Mucosa of stomach (tissue), 1 donor: Measurements from ENCODE around the gene ANKRD55.
"Not testable (repeated sequence)": the region's sequence is repeated elsewhere in the genome, so short reads cannot be mapped to it uniquely, and the experiment has no call there.

Experiments
- H3K27me3 ChIP-seq: one replicate; pipeline ENCODE4 v1.7.0; 2013; ENCODE audit warnings: mild to moderate bottlenecking, low read length; ENCODE audit not compliant: control insufficient read depth, insufficient read depth
- H3K36me3 ChIP-seq: one replicate; pipeline ENCODE4 v1.7.0; 2013; ENCODE audit warnings: low read length; ENCODE audit not compliant: control insufficient read depth, insufficient read depth
- H3K4me1 ChIP-seq: one replicate; pipeline ENCODE4 v1.7.0; 2013; ENCODE audit warnings: mild to moderate bottlenecking, low read length; ENCODE audit not compliant: control insufficient read depth, insufficient read depth
- H3K4me3 ChIP-seq: one replicate; pipeline ENCODE4 v1.7.0; 2013; ENCODE audit warnings: low read length
- H3K9ac ChIP-seq: one replicate; pipeline ENCODE4 v1.7.0; 2013; ENCODE audit warnings: mild to moderate bottlenecking, low read length, moderate library complexity
- H3K9me3 ChIP-seq: one replicate; pipeline ENCODE4 v1.7.0; 2013; ENCODE audit warnings: mild to moderate bottlenecking, low read length, moderate library complexity; ENCODE audit not compliant: control insufficient read depth
- donor health status: Pancreatic carcinoma.

Gene ANKRD55

GRCh38 chr5:56126487-56127179 is 106.5 kb downstream of the ANKRD55 start:
- H3K36me3 ChIP-seq = no peaks in the 10 kb centered on the region
- H3K27me3 ChIP-seq = no peaks in the 10 kb centered on the region
- no peak overlapping the region for H3K4me3 ChIP-seq
- peaks cover 6% of the 10 kb centered on the region for H3K4me1 ChIP-seq
- H3K9ac ChIP-seq = no peak overlapping the region
- H3K9me3 ChIP-seq = no peaks in the 10 kb centered on the region

- H3K27me3 ChIP-seq = no peaks in the 10 kb centered on the region
- H3K9me3 ChIP-seq = no peaks in the 10 kb centered on the region
- peaks cover 6% of the 10 kb centered on the region for H3K4me1 ChIP-seq
- H3K9ac ChIP-seq = no peak overlapping the region
- H3K4me3 ChIP-seq = no peak overlapping the region
- H3K36me3 ChIP-seq = no peaks in the 10 kb centered on the region
Observed at GRCh38 chr5:56123531-56124243, 109.4 kb downstream of the ANKRD55 start.

GRCh38 chr5:56122360-56122985 is 110.7 kb downstream of the ANKRD55 start:
- not testable (repeated sequence) for H3K36me3 ChIP-seq, H3K27me3 ChIP-seq, H3K4me3 ChIP-seq, H3K9me3 ChIP-seq, H3K4me1 ChIP-seq, H3K9ac ChIP-seq

GRCh38 chr5:56119050-56119449 is 114.1 kb downstream of the ANKRD55 start:
- no peaks in the 10 kb centered on the region for H3K27me3 ChIP-seq
- H3K36me3 ChIP-seq = no peaks in the 10 kb centered on the region
- H3K9ac ChIP-seq = no peak overlapping the region
- no peaks in the 10 kb centered on the region for H3K9me3 ChIP-seq
- H3K4me1 ChIP-seq = no peaks in the 10 kb centered on the region
- H3K4me3 ChIP-seq = no peak overlapping the region

- Histone ChIP-seq H3K4me1 (no peaks in the 10 kb centered on the region), H3K27me3 (no peaks in the 10 kb centered on the region), H3K9me3 (no peaks in the 10 kb centered on the region), H3K4me3 (no peak overlapping the region), H3K9ac (no peak overlapping the region), H3K36me3 (no peaks in the 10 kb centered on the region)
Observed at GRCh38 chr5:56116599-56117141, 116.5 kb downstream of the ANKRD55 start.

- Histone ChIP-seq H3K9me3 (no peaks in the 10 kb centered on the region), H3K36me3 (no peaks in the 10 kb centered on the region), H3K27me3 (no peaks in the 10 kb centered on the region), H3K4me3 (no peak overlapping the region), H3K4me1 (no peaks in the 10 kb centered on the region), H3K9ac (no peak overlapping the region)
Observed at GRCh38 chr5:56115589-56115988, 117.5 kb downstream of the ANKRD55 start.

GRCh38 chr5:56112526-56113121 is 120.5 kb downstream of the ANKRD55 start:
- Histone ChIP-seq H3K36me3 (no peaks in the 10 kb centered on the region), H3K4me3 (no peak overlapping the region), H3K4me1 (no peaks in the 10 kb centered on the region), H3K9me3 (no peaks in the 10 kb centered on the region), H3K27me3 (no peaks in the 10 kb centered on the region), H3K9ac (no peak overlapping the region)

GRCh38 chr5:56111404-56111781 is 121.7 kb downstream of the ANKRD55 start:
- H3K9ac ChIP-seq = no peak overlapping the region
- H3K4me3 ChIP-seq = no peak overlapping the region
- no peaks in the 10 kb centered on the region for H3K4me1 ChIP-seq
- H3K27me3 ChIP-seq = no peaks in the 10 kb centered on the region
- H3K9me3 ChIP-seq = no peaks in the 10 kb centered on the region
- H3K36me3 ChIP-seq = no peaks in the 10 kb centered on the region

- Histone ChIP-seq H3K9ac (no peak overlapping the region), H3K36me3 (no peaks in the 10 kb centered on the region), H3K4me3 (no peak overlapping the region), H3K27me3 (no peaks in the 10 kb centered on the region), H3K4me1 (no peaks in the 10 kb centered on the region), H3K9me3 (no peaks in the 10 kb centered on the region)
Observed at GRCh38 chr5:56110646-56111403, 122.3 kb downstream of the ANKRD55 start.

GRCh38 chr5:56108246-56108645 is 124.9 kb downstream of the ANKRD55 start:
- H3K4me3 ChIP-seq = no peak overlapping the region
- H3K9ac ChIP-seq = no peak overlapping the region
- no peaks in the 10 kb centered on the region for H3K4me1 ChIP-seq
- H3K36me3 ChIP-seq = no peaks in the 10 kb centered on the region
- no peaks in the 10 kb centered on the region for H3K9me3 ChIP-seq
- H3K27me3 ChIP-seq = no peaks in the 10 kb centered on the region

GRCh38 chr5:56106837-56107236 is 126.3 kb downstream of the ANKRD55 start:
- H3K9me3 ChIP-seq = no peaks in the 10 kb centered on the region
- H3K36me3 ChIP-seq = no peaks in the 10 kb centered on the region
- no peak overlapping the region for H3K4me3 ChIP-seq
- no peak overlapping the region for H3K9ac ChIP-seq
- no peaks in the 10 kb centered on the region for H3K27me3 ChIP-seq
- no peaks in the 10 kb centered on the region for H3K4me1 ChIP-seq
